Adipose tissue (tissue), 3 donors: Measurements from ENCODE around the gene COQ9. TPM values are rescaled to one million over a fixed set of nuclear protein-coding genes. Genes with fewer than 3 reads are reported as not detected.
"Not testable (repeated sequence)": the region's sequence is repeated elsewhere in the genome, so short reads cannot be mapped to it uniquely, and the experiment has no call there.

Experiments used
- H3K27ac ChIP-seq: one replicate; pipeline ENCODE4 v1.5.1; 2013; ENCODE audit warnings: low read depth, low read length
- WGBS, 3 donors: extraction: QIAGEN DNeasy Blood & Tissue Kit; methylation state at CpG; one replicate each; pipeline ENCODE4 v1.1.7; 2013; 5-methylcytosine and 5-hydroxymethylcytosine counted together
- polyA plus RNA-seq, 3 donors: library from polyadenylated mRNA; stranded (reverse); fragments of 200-250 nt; gene quantifications; one replicate each; pipeline ENCODE4 v1.2.3, GENCODE V29; 2013
- donor health status: healthy with polysubstance abuse.
- donor health status: Bipolar disorder and iron deficiency.
- donor health status: healthy.

The COQ9 gene
- polyA plus RNA-seq, 3 donors = 37.2 to 49.7 (median 42.5) TPM

- H3K27ac ChIP-seq = no peak overlapping the region
- 12 to 54% (median 17%) methylated on average over 36 of the region's 36 CpGs for WGBS, 3 donors
Measured at GRCh38 chr16:57479205-57479975, 32.1 kb downstream of the COQ9 start.

GRCh38 chr16:57479976-57480753, 32.9 kb downstream of the COQ9 start:
- WGBS, 3 donors = 21 to 46% (median 36%) methylated on average over 15 of the region's 15 CpGs
- H3K27ac ChIP-seq = no peak overlapping the region

- 47 to 77% (median 72%) methylated on average over 6 of the region's 6 CpGs for WGBS, 3 donors
- H3K27ac ChIP-seq = no peak overlapping the region
Measured at GRCh38 chr16:57480754-57481230, 33.5 kb downstream of the COQ9 start.

GRCh38 chr16:57481421-57481820, 34.1 kb downstream of the COQ9 start:
- H3K27ac ChIP-seq = no peak overlapping the region
- whole genome bisulfite sequencing, 3 donors = 87 to 89% (median 88%) methylated on average over 4 of the region's 4 CpGs

- WGBS, 3 donors = 60 to 87% (median 80%) methylated on average over 13 to 14 of the region's 14 CpGs
- no peak overlapping the region for H3K27ac ChIP-seq
Measured at GRCh38 chr16:57482845-57483545, 35.7 kb downstream of the COQ9 start.

GRCh38 chr16:57483725-57484514, 36.6 kb downstream of the COQ9 start:
- H3K27ac ChIP-seq = no peak overlapping the region
- WGBS, 3 donors = 65 to 80% (median 79%) methylated on average over 17 to 19 of the region's 19 CpGs

GRCh38 chr16:57484515-57485005, 37.3 kb downstream of the COQ9 start:
- H3K27ac ChIP-seq = no peak overlapping the region
- 88 to 89% (median 89%) methylated on average over 7 to 8 of the region's 8 CpGs for WGBS, 3 donors

- WGBS, 3 donors = 65 to 67% (median 65%) methylated on average over 14 of the region's 14 CpGs
- H3K27ac ChIP-seq = no peak overlapping the region
Measured at GRCh38 chr16:57485091-57485915, 38.0 kb downstream of the COQ9 start.

GRCh38 chr16:57485916-57486857, 38.9 kb downstream of the COQ9 start, which contains the start of gene DOK4:
Gene DOK4 (minus strand): TSS chr16:57486493. CDS start chr16:57479507, 6,986 bp downstream.
- WGBS, 3 donors = 1 to 3% (median 1%) methylated on average over 22 to 73 of the region's 73 CpGs
- no peak within 1 kb of the TSS for H3K27ac ChIP-seq

- no peak overlapping the region for H3K27ac ChIP-seq
- WGBS, 3 donors = 81 to 92% (median 90%) methylated on average over 8 of the region's 8 CpGs
Measured at GRCh38 chr16:57486858-57487834, 39.9 kb downstream of the COQ9 start.

- 91 to 96% (median 96%) methylated on average over 5 of the region's 5 CpGs for WGBS, 3 donors
- H3K27ac ChIP-seq = no peak overlapping the region
Measured at GRCh38 chr16:57489229-57489628, 42.0 kb downstream of the COQ9 start.

GRCh38 chr16:57493767-57494166, 46.5 kb downstream of the COQ9 start:
- H3K27ac ChIP-seq = no peak overlapping the region
- WGBS, 3 donors = 82 to 93% (median 91%) methylated on average over 4 of the region's 4 CpGs

GRCh38 chr16:57497121-57497520, 49.8 kb downstream of the COQ9 start:
- H3K27ac ChIP-seq = no peak overlapping the region
- WGBS, 3 donors = 67 to 80% (median 78%) methylated on average over 13 of the region's 13 CpGs

GRCh38 chr16:57498031-57498430, 50.8 kb downstream of the COQ9 start:
- H3K27ac ChIP-seq = no peak overlapping the region
- 88 to 96% (median 91%) methylated on average over 4 of the region's 4 CpGs for WGBS, 3 donors

GRCh38 chr16:57499941-57500340, 52.7 kb downstream of the COQ9 start:
- WGBS, 3 donors = 89 to 92% (median 92%) methylated on average over 11 of the region's 11 CpGs
- H3K27ac ChIP-seq = not testable (repeated sequence)
